Muscle of arm (tissue), 14 donors: ENCODE measurements around the gene MEX3C. TPM values are rescaled to one million over a fixed set of nuclear protein-coding genes. Genes with fewer than 3 reads are reported as not detected.

Experiments
- DNase-seq: peaks from one replicate; pipeline ENCODE4 v3.0.0-alpha.2; 2013
- long read RNA-seq, 11 donors: transcript quantifications; one replicate each; lab custom pipeline, GENCODE V29; 2026
- polyA plus RNA-seq, 12 donors: library from polyadenylated mRNA; unstranded; fragments of 120-200 nt; gene quantifications; one replicate each; pipeline ENCODE4 v1.2.1, GENCODE V29; 2013; ENCODE audit not compliant: insufficient read length in 12 of 12

The MEX3C gene
- 10 to 100 TPM in 11 of 12 donors, not detected in 1; 21.3 to 53.6 (median 36.9) TPM for polyA plus RNA-seq
- long read RNA-seq, donor 1, transcript MEX3C-201 (2 exons, 3,781 nt) = major isoform, 11 of 14 reads
- long read RNA-seq, donor 1, partial matches to known transcripts = 0 of 14 reads
- long read RNA-seq, donor 1, other reads (novel, unspliced or antisense) = 0 of 14 reads
- long read RNA-seq, donor 2, transcript MEX3C-201 (2 exons, 3,781 nt) = major isoform, 6 of 7 reads
- long read RNA-seq, donor 2, partial matches to known transcripts = 0 of 7 reads
- long read RNA-seq, donor 2, other reads (novel, unspliced or antisense) = 0 of 7 reads
- long read RNA-seq, donor 3, transcript MEX3C-201 (2 exons, 3,781 nt) = major isoform, 7 of 8 reads
- long read RNA-seq, donor 3, partial matches to known transcripts = 0 of 8 reads
- long read RNA-seq, donor 3, other reads (novel, unspliced or antisense) = 0 of 8 reads
- long read RNA-seq, donor 4, partial matches to known transcripts = 0 of 2 reads
- long read RNA-seq, donor 4, other reads (novel, unspliced or antisense) = 0 of 2 reads
- long read RNA-seq, donor 5, transcript MEX3C-201 (2 exons, 3,781 nt) = major isoform, 9 of 11 reads
- long read RNA-seq, donor 5, partial matches to known transcripts = 0 of 11 reads
- long read RNA-seq, donor 5, other reads (novel, unspliced or antisense) = 0 of 11 reads
- long read RNA-seq, donor 6, transcript MEX3C-201 (2 exons, 3,781 nt) = major isoform, 5 of 5 reads
- long read RNA-seq, donor 6, partial matches to known transcripts = 0 of 5 reads
- long read RNA-seq, donor 6, other reads (novel, unspliced or antisense) = 0 of 5 reads
- long read RNA-seq, donor 7, partial matches to known transcripts = 0 of 5 reads
- long read RNA-seq, donor 7, other reads (novel, unspliced or antisense) = 0 of 5 reads
- long read RNA-seq, donor 8, transcript MEX3C-201 (2 exons, 3,781 nt) = major isoform, 10 of 10 reads
- long read RNA-seq, donor 8, partial matches to known transcripts = 0 of 10 reads
- long read RNA-seq, donor 8, other reads (novel, unspliced or antisense) = 0 of 10 reads
- long read RNA-seq, donor 9, partial matches to known transcripts = 0 of 4 reads
- long read RNA-seq, donor 9, other reads (novel, unspliced or antisense) = 0 of 4 reads
- long read RNA-seq, donor 10, transcript MEX3C-201 (2 exons, 3,781 nt) = major isoform, 11 of 23 reads
- long read RNA-seq, donor 10, partial matches to known transcripts = 10 of 23 reads
- long read RNA-seq, donor 10, other reads (novel, unspliced or antisense) = 0 of 23 reads
- long read RNA-seq, donor 11, transcript MEX3C-201 (2 exons, 3,781 nt) = major isoform, 8 of 8 reads
- long read RNA-seq, donor 11, partial matches to known transcripts = 0 of 8 reads
- long read RNA-seq, donor 11, other reads (novel, unspliced or antisense) = 0 of 8 reads

DNA sequence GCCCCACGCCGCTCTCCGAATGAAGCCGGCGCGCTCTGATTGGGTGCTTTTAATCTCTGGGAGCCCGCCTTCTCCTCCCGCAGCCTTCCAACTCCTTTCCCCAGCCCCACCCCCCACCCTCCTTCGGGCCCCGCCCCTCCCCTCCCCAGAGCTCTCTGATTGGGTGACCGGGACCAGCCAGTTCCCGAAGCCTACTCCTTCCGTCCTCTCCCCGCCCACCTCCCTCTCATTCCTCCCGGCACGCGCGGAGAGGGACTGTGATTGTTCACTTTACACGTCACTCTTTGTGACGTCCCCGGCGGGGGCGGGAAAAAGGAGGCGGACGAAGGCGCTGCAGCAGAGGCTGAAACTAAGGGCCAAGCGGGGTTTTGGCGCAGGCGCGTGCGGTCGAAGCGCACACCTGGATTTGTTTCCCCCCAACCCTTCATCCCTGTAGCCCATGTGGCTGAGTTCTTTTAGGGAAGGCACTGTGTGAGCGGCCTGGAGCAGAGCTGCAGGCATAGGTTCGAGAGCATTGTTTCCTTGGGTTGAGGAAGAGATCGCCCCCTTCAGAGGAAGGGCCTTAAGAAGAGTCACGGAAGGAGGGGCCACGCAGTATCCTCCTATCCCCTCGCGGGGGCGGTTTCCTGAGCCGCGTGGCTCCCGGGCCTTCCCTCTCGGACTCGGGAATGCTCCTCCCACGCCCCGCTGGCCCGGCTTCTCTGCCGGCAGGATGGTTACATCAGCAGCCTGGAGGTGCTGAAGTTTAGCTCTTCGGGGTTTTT, at the start of gene MEX3C:
TSS of gene MEX3C (minus strand) at position 21 of the 764 bp plus-strand sequence. CDS start 361 bp downstream, outside the sequence.
- peak; percentile 100 for DNase-seq

DNA sequence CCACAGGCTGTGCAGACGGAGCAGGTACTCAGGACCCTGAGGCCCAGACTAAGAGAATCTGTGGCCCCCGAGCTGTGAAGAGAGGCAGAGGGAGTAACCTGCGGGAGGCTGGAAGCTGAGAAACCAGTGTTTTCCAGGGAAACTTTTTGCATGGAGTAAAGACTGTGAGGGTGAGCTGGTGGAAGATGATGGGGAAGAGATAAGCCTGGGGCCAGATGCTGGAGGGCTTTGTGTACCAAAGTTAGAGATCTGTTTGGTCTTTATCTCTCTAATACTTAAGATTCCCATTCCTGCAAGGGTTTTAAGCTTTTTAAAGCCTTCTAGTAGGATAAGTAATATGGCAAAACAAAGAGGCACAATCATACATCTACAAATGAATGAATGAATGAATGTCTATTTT, 43.7 kb upstream of the MEX3C start:
- DNase-seq = no peak

DNA sequence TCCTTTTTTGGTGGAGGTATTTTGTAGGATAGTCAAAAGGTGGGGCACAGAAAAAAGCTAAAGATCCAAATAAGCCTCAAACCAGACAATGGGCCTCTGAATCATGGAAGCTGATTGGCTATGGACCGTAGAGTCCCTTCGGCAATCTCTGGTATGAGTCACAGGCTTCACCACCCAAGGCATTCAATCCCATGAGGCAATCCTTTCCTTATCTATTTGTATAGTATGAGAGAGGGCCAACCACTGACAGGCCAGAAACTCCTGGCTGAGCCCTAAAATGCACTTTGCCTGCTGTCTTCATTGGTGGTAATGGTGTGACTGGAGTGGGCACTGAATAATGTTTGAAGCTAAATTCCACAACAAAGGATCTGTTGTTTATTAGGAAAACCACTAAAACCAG, 38.7 kb upstream of the MEX3C start:
- no peak for DNase-seq

DNA sequence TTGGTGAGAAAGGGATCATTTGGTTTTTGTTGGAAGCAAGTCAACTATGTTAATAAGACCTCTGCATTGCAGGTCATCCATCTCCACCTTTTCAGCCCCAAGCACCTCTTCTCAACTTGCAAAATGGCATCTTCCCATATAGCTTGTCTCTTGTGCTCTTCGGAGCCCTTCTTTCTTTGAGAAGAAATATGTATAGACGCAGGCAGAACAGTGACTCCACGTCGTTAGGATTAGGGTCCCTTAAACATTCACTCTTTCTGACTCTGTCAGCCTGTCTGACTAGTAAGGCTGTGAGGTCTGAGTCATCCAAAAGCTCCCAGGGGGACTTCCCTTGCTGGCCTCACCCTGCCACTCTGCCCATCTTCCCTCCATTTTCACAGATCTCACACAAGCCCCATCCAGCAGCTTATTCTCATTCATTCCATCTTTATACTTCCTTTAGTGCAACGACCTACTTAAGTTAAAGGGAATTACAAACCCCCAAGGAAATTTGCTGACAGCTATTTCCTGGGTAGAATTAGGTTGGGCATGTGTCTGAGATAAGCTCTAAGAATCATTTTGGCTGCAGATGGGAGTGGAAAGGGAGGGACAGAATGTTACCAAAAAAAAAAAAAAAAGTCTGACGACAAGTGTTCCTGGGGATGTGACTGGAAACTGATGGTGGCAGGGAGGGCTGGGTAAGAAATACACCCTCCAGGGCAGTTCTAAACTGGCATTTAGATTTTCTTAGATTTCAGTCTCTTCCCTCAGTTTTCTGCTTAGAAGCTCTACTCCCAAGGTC, 37.7 kb upstream of the MEX3C start:
- no peak for DNase-seq

DNA sequence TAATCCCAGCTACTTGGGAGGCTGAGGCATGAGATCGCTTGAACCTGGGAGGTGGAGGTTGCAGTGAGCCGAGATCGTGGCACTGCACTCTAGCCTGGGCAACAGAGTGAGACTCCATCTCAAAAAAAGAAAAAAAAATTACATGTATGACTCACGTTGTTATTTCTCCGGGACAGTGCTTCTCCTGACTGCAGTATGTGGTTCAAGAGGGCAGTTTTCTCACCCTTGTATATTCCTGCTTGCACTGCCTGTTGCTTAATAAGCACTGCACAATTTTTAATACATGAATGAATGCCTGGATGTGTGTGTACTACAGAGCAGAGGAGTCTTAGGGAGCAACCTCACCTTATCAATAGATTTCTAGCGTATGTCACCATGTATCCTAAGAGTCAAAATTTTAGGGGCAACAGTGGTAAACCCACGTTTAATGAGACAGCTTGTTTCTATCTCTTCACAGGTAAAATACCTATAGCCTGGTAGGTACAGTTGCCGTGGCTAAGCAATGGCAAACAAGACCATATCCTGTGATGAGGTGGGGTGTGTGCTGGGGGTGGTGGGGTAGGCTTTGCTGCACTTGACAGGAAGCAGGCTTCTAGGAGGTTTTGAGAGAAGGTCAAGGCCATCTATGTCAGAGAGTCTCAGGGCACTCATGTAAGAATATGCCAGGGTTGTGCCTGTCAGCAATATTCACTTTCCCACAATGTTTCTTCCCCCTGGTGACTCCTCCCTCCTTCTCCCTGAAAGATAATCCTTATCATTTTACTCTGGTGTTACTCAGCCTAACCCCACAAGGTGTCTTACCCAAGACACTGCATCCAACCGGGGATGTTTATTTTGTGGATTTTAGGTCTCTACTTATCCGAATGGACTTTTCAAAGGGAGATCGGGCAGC, 36.9 kb upstream of the MEX3C start:
- DNase-seq = no peak

DNA sequence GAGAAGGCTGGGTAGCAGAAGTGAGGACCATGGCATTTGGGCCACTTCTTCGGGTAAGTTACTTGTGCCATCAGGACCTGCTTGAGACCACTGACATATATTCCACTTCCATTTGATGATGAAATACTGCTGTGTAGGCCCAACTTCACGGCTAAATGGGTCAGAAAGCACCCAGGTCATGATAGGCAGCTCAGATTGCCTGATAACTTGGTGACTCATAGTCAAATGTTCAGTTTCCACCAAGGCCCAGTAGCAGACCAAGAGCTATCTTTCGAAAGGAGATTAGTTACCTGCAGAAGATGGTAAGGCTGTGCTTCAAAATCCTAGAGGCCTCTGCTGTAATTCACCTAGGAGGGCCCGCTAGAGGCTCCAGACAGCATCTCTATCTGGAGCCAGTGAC, 31.8 kb upstream of the MEX3C start:
- no peak for DNase-seq

DNA sequence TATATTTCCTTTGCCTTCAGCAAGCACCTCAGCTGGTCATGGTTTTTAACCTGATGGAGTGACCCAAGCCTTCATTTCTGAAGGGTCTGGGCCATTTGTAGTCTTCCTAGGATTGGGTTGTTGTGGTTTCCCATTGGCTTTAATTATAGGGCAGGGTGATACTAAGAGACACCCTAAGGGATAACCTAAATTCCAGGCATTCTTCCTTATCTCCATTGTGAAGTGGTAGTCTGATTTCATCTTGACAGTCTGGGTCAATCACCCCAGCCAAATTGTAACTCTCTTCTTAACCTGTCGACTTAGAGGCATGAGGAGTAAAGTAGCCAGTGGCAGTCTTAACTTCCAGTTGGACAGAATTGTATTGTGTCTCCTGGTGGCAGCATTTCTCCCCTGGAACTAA, 30.2 kb upstream of the MEX3C start:
- DNase-seq = no peak

DNA sequence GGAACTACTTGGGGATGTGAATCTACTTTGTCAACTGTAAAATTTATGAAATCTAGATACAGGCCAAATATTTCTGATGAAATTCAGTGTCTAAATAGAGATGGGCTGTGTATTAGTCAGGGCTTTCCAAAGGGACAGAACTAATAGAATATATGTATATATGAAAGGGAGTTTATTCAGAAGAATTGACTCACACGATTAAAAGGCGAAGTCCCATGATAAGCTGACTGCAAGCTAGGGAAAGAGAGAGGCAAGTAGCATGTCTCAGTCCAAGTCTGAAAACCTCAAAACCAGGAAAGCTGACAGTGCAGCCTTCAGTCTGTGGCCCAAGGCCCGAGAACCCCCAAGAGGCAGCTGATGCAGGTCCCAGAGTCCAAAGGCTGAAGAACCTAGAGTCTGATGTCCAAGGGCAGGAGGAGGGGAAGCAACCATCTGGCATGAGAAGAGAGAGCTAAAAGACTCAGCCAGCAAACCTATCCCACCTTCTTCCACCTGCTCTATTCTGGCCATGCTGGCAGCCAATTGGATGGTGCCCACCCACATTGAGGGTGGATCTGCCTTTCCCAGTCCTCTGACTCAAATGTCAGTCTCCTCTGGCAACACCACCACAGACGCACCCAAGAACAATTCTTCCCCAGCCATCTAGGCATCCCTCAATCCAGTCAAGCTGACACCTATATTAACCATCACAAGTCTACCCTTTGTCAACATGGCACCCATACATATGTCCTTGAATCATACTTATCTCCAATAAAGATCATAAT, 29.3 kb upstream of the MEX3C start:
- DNase-seq = no peak

DNA sequence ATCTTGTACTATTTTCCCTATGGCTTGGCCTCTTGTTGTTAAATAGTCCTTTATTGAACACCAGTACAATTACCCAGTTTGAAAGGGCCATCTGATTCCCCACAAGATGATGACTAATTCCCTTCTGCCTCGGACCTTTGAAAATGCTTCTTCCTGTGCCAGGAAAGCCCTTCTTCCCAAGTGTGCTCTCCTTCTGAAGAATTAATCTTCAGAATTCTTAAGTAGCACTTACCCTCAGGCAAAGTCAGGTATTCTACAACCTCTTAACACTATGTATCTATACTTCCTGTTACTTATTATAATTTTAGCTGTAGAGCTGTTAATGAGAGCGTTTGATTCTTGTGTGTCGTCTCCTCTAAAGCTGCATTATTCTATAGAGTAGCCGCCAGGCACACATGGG, 28.6 kb upstream of the MEX3C start:
- no peak for DNase-seq

DNA sequence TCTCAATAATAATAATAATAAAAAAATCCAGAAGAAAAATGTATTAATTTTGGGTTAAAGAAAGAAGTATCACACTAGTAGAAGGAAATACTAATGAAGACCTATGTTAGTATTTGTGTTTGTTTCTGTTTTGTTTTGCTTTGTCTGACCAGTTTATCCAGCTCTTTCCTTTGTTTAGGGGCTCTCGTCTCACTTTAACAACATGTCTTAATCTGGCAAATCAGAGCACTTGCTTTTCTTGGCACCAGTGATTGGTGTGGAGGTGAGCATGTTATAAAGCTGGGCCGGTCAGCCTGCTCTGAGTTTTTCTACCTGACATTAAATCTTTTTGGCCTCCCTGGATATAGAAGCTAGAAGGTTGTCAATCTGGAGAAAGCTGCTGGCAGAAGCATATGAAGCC, 15.1 kb upstream of the MEX3C start:
- no peak for DNase-seq

DNA sequence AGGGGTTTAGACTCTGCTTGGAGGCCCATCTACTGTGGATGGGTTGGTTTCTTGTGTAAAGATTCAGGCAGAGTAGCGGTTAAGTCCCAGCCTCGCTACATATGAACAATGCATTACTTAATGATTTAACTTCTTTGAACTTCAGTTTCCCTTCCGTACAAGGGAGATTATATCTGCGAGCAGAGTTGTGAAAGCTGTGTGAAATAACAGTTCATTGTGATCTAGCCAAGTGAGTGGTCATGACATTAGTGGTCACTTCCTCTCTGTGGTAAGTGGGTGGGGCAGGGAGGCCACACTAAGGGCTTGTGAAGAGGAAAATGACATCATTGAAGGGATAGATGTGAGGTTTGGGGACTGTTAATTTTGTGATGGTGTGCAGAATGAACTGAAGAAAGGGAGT, 14.1 kb upstream of the MEX3C start:
- no peak for DNase-seq

DNA sequence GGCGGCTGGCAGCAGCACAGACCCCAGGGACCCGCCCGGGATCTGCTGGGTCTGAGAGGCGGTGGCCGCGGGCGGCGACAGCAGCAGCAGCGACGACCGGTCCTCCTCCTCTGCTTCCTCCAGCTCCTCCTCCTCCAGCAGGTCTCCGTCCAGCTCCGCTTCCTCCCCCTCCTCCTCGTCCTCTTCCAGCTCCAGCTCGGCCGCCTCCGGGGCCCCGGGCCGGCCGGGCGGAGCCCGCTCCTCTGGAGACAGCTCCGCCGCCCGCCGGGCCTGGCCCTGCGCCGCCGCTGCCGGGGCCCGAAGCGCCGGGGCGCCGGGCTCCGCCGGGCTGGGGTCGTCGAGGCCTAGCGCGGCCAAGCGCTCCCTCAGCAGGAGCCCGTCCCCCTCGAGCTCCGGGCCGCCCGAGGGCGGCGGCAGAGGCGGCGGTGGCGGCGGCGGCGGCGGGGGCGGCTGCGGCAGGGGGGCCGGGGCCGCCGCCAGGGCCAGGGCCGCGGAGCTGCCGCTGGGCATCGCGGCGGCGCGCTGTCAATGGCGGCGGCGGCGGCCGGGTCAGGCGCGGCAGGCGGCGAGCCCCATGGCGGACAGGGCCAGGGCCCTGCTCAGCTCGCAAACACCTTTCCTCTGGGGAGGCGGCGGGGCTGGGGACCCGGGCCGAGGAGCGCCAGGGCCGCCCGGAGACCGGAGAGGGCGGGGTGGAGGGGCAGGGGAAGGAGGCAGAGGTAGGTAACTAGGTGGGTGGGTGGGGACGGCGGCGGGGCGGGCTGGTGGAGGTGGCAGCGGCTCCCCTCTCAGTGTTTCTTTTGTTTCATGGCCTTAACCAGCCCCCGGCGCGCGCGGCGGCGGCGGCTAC, 445 bp downstream of the MEX3C start:
- peak; percentile 60 for DNase-seq

DNA sequence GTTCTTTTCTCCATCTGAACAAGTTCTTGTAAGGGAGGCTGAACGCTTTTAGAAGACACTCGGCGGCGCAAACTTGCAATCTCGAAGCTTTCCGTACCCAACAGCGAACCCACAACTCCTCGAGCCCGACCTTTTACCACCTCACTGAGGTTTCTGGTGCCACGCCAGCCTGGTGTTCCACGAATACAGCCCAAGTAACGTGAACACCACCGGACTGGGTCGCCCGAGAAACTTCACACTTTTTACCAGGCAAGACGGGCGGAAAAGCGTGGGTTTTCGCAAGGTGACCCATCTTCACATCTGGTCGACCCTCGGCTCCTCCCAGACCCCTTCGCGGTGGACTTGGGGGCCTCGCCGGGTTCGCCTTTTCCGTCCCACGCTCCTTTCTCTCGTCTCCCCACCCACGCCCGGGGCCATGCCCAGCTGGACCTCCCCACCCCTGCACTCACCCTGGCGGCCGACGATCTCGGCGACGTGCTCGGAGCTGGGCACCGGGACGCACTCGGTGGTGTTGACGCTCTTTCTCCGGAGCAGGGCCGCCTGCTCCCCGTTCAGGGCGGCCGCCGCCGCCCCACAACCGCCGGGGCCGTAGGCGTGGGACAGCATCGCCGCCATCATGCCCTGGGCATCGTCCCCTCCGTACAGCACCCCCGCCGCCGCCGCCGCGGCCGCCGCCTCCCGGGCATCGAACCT, 1.2 kb downstream of the MEX3C start:
- DNase-seq = peak; percentile 46

DNA sequence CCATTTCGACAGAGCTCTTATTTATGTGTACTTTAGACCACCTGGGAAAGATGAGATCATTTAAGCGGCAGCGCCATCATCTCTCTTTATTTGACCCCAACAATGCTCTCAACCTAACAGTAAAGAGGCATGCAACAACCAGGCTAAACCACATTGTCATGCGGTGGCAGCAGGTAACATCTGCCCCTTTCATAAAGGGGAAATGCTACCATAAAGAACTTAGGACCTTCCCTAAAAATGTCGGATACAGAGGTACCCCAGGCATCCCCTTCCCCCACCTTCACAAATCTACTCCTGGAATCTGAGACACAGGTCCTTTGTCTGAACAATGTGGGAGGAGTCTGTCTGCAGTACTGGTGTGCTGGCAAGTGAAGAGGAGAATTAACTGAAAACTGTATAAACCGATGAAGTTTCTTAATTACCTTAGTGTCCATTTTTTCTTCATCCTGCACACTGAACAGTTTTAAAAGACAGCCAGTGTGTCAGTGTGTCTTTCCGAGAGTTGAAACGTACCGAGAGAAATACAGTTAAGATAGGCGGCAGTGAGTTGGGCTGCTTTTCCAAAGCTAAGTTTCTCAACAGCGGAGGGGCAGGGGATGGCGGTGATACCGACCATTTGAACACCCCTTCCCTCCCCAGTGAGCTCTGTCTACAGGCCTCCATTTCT, 1.9 kb downstream of the MEX3C start:
- peak; percentile 57 for DNase-seq

DNA sequence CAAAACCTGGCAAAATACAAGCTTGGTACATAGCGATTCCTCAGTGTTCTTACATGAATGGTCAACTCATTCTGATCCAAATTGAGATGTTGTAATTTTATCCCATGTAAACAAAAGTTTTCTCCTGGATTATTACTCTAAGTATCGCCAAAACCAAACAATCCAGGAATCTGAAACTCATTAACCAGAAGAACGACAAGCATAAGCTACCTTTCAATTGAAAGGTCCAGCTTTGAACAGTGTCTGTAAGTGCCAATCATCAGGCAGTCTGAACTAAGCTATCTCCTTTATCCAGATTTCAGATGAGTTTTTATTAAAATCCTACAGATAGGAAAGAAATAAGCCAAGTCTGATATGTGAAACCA, 2.4 kb downstream of the MEX3C start:
- DNase-seq = no peak

DNA sequence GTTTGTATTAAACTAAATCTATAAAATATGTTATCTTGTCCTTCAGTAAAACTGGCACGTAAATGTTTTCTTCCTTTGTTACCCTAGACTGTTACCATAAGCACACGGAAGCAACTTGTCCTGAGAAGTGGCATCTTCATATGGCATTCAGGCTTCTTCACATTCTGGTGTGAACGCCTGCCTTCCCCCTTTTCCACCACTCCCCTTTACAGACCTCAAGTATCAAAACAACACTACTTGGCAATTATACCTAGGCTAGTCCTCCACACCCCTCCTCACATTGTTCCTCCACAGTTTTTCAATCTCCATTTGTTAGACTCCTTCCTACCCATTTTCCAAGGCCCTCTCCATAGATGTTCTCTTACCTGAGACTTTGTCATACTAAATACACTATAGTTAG, 2.9 kb downstream of the MEX3C start:
- peak; percentile 11 for DNase-seq
